Effector CD8-positive, alpha-beta T cell (primary cell): ENCODE data around the gene CYB561D1.
A peak's percentile ranks its signal among the peaks of the same experiment; 100 is the strongest.

Experiments
- DNase-seq: peaks from one replicate; lab custom pipeline; 2025; lab: John Stamatoyannopoulos, UW

Gene CYB561D1

DNA sequence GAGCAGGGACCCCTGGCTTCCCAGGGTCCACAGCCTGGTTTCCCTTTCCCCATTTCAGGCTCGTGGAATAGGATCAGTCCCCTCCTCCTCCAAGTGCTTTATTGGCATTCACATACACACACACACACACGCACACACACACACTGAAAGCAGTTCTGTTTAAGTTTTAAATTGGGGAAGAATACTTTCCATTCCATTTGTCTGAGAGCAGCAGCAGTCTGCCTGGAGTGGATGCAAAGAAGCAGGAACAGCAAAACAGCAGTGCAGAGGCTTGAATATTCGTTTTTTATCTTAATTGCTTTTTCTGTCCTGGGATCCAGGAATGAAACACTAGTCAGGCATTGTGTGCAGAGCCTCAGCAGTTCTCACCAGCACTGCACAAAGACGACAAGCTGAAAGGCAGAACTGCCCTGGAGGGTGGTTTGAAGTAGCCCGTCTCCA is 7.1 kb downstream of the CYB561D1 start:
- DNase-seq: no peak

- DNase-seq: no peak
Observed at GRCh38 chr1:109501644-109502363, 7.9 kb downstream of the CYB561D1 start.

GRCh38 chr1:109502364-109502851 is 8.5 kb downstream of the CYB561D1 start:
- DNase-seq: peak; percentile 48

GRCh38 chr1:109503935-109504334 is 10.0 kb downstream of the CYB561D1 start:
- DNase-seq: no peak

GRCh38 chr1:109504974-109505373 is 11.1 kb downstream of the CYB561D1 start:
- DNase-seq: no peak

GRCh38 chr1:109508001-109508872 is 14.3 kb downstream of the CYB561D1 start:
- no peak for DNase-seq

GRCh38 chr1:109508873-109509175 is 14.9 kb downstream of the CYB561D1 start:
- DNase-seq: no peak

DNA sequence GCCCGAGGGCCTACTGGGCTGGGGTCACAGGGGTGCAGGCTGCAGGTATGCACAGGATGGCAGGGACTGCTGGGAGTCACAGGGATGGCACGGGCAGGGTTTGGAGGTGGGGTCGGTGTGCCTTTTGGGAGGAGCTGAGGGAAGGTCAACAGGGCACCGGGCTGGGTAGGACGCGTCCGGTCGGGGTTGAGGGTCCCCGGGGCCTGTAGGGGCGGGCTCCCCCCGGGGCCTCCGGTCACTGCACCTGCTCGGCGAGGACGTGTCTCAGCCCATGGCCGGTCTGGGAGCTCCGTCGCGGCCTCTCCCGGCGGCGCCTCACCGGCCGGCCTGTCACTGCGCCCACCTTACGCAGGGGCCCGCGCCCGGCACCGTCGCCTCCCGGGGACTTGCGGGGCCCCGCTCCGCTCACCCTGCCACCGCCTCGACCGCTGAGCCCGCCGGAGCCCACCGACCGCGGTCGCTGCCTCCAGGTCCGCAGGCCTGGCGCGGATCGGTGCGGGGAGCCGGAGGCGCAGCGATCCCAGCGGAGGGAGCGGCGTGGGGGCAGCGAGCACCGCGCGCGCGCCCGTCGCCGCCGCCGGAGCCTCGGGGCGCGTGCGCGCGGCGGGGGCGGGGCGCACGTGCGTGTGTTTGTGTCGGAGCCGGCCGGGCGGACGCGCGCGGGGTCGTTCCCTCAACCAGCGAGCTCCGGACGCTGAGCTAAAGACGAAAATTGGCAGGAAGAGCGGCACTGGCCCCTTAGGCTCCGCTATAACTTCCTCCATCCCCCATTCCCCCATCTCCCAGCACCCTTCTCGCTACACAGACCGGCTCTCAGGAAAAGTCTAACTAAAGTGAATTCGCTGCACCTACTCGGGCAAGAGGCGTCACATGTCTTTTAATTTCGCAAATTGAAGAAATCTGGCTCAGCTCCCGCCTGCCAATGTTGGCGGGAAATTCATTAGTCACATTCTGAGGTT is 15.6 kb downstream of the CYB561D1 start, which contains the start of gene AMIGO1:
AMIGO1 (minus strand) TSS at position 552 of the 959 bp plus-strand sequence. CDS start 815 bp downstream, outside the sequence.
- peak; percentile 42 for DNase-seq

DNA sequence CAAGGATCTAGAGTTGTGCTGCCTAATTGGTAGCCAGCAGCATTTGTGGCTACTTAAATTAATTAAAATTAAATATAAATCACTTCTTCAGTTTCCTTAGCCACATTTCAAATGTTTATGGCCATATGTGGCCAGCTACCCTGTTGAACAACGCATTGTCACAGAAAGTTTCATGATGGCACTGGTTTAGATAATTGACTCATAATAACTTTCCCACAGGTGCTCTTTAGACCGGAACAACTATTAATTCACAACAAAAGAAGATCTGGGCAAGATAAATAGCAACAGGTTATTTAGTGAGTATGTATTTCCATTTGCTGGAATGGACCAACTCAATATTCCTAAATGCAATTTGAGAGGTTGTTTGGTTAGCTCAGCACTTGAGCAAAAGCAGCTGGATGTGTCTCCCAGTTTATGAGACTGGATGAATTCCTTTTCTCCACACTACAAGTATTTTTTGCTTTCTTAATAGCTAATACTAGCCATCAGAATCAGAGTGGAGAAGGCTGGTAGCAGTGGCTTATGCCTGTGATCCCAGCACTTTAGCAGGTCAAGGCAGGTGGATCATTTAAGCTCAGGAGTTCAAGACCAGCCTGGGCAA is 19.3 kb downstream of the CYB561D1 start:
- no peak for DNase-seq

DNA sequence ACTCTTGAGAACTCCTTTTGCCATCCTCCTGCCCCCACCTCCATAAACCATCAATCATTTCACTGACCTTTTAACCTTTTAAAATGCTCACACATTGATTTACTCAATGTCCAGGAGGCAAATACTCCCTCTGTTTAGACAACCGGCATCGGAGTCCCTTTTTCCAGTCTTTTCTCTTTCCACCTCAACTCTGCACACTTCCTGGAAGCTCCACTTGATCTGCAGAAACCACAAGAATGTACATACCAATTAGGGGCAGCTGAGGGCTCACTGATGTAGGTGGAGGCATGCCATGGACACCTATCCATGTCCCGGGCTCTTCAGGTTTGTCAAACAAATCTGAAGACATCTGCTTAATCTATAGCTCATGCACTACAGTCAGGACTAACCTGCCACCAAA is 21.0 kb downstream of the CYB561D1 start:
- no peak for DNase-seq

- DNase-seq: no peak
Observed at GRCh38 chr1:109516872-109517271, 23.0 kb downstream of the CYB561D1 start.

GRCh38 chr1:109517337-109517736 is 23.4 kb downstream of the CYB561D1 start:
- DNase-seq: no peak

DNA sequence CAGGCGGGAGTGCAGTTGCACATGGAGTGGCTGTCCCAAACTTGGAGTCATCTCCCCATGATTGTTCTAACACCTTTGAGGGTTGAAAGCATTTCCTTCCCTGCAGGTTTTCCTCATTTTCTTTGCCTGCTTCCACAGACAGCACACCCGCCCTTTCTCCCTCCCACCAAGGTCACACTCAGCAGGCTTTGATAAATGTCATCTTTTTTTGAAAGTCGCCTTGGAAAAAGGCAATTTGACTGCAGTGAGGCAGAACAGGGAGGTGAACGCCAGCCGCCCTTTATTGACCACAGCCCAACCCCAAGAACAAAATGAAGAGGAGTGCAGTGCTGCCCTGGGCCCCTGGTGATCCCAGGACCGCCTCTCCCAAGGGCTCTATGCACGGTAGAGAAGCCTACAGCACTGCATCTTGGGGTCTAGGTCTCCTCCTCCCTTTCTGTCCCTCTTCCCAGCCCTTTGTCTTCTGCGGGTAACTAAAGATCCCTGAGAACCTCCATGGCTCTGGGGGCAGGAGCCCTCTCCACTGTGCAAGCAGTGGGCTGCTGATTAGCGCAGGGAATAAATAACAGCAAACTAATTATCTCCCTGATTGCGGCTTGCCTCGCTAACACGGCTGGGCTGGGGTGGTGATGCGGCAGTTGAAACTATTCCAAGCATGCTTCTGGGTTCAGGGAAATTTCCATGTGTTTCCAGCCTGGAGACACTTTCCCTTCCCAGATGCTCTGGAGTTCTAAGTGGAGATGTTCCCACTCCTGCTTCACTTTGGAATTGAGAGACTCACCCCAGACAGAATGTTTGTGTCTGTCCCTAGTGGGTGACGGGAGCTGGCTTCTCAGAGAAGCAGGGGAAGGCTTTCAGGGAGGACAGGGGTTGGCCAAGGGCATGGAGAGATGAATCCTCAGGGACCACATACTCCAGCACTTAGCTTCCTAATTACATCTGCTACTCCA is 27.4 kb downstream of the CYB561D1 start:
- DNase-seq: no peak

DNA sequence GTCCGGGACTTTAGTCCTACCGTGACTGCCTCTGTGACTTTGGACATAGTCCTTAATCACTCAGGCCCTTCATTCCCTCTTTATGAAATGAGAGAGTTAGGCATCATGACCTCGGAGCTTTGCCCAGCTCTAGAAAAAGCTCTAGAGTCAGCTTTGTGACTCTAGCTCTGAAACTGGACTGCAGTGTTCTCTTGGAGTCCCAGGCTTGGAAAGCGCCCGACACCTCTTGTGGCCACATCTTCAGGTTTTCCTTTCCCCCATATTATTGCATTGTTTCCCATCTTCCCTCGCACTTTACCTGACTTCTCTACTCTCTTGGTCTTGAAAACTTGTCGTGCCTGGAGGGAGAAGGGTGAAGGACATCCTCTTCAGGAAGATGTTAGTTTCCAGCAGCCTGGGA is 28.1 kb downstream of the CYB561D1 start:
- no peak for DNase-seq

DNA sequence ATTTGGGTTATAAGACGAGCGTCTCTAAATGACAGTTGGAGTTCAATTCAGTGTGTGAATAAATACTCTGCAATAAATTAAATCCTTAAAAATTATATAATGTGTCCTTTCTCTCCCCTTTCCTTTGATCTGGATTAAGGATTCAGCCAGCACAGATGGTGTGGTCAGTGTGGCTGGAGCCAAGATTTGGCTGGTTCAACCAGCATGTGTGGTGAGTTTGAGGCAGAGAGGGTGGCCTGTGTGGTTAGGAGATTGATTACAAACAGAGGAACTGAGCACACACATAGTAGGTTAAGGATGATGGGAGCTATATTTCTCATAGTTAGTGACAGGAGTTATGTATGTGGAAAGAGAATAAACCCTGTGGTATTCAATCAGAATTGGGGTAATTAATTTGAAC is 29.8 kb downstream of the CYB561D1 start:
- DNase-seq: no peak

GRCh38 chr1:109527098-109527811 is 33.4 kb downstream of the CYB561D1 start:
- DNase-seq: no peak

GRCh38 chr1:109527846-109528695 is 34.2 kb downstream of the CYB561D1 start:
- DNase-seq: no peak

- DNase-seq: no peak
Observed at GRCh38 chr1:109528712-109529111, 34.8 kb downstream of the CYB561D1 start.
